Body of pancreas (tissue), 4 donors: ENCODE data around the gene CPHXL2. TPM values are rescaled to one million over a fixed set of nuclear protein-coding genes. Genes with fewer than 3 reads are reported as not detected.

Experiments used
- ATAC-seq: fragments of 150-250 bp; one replicate; pipeline ENCODE4 v1.9.1; 2016
- DNase-seq, 4 donors: peaks; one replicate each; pipeline ENCODE4 v3.0.0-alpha.2; 2019
- H3K27ac ChIP-seq, 4 donors: fragments of 200-600 bp; sonication (generic); 1 replicate in 3 of 4; 2 replicates in 1 of 4; pipeline versions ENCODE4 v1.5.1 to v1.6.1; 2016 to 2019; ENCODE audit warnings: mild to moderate bottlenecking in 1 of 4, mixed read lengths in 1 of 4, moderate library complexity in 1 of 4
- H3K27me3 ChIP-seq, 2 donors: fragments of 200-600 bp; sonication (generic); one replicate each; pipeline ENCODE4 v1.6.0; 2016; ENCODE audit warnings: mild to moderate bottlenecking in 1 of 2
- H3K36me3 ChIP-seq, 2 donors: fragments of 200-600 bp; sonication (generic); replicated peaks in 1 of 2; 2 replicates each; pipeline ENCODE4 v1.5.1; 2016; ENCODE audit warnings: low read depth in 2 of 2; ENCODE audit not compliant: insufficient read depth in 1 of 2
- H3K4me1 ChIP-seq: fragments of 200-600 bp; sonication (generic); one replicate; pipeline ENCODE4 v1.6.0; 2016
- H3K4me3 ChIP-seq, 2 donors: fragments of 200-600 bp; sonication (generic); 1 replicate in 1 of 2; 2 replicates in 1 of 2; pipeline ENCODE4 v1.5.1; 2016 to 2019
- H3K9me3 ChIP-seq, 3 donors: fragments of 200-600 bp; sonication (generic); 1 replicate in 2 of 3; 2 replicates in 1 of 3; pipeline ENCODE4 v1.5.1; 2016
- POLR2A ChIP-seq, 3 donors: fragments of 450-650 bp; IDR thresholded peaks; one replicate each; pipeline ENCODE4 v1.6.1; 2016; ENCODE audit warnings: antibody characterized with exemption in 3 of 3, mild to moderate bottlenecking in 2 of 3
- WGBS, 2 donors: methylation state at CpG; one replicate each; pipeline ENCODE4 v1.1.5; 2017; 5-methylcytosine and 5-hydroxymethylcytosine counted together
- intact Hi-C: fragments of 100-400 bp; cut with DNase I; formaldehyde crosslinking; loops from one replicate; pipeline ENCODE4 v1.15.1; 2023
- total RNA-seq, 2 donors: library from RNA; depleted of rRNA; stranded (reverse); fragments of >200 nt; gene quantifications; one replicate each; pipeline ENCODE4 v1.1.0, GENCODE V29; 2016
- TF ChIP-seq, protein P1 (sequence below), 7 experiments: fragments of 450-650 bp in 4 of 7; fragments of 200-600 bp in 3 of 7; sonication (generic) in 3 of 7; IDR thresholded peaks; one replicate each; pipeline ENCODE4 v1.5.1; 2016 to 2019; ENCODE audit warnings: antibody characterized with exemption in 7 of 7

CPHXL2 gene
- total RNA-seq, 2 donors from 2014 or later = not detected

DNA sequence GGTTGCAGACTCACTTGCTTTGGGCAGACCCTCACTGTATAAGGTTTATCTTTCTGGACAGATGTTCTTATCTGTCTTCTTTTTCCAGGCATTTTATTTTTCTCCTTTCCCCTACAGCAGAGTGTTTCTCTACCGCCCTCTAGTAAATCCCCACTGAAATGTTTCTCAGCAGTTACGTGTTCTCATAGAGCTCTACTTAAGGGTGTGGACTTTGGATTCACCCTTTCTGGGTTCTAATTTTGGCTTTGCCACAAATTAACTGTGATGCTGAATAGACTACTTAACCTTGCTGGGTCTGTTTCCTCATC, 55.7 kb downstream of the CPHXL2 start:
- WGBS, 2 donors = 10 to 50% methylated on average over 2 of the region's 2 CpGs
- DNase-seq = no peak
- H3K4me3 ChIP-seq = no peak overlapping the region
- TF ChIP-seq, protein P1, sequence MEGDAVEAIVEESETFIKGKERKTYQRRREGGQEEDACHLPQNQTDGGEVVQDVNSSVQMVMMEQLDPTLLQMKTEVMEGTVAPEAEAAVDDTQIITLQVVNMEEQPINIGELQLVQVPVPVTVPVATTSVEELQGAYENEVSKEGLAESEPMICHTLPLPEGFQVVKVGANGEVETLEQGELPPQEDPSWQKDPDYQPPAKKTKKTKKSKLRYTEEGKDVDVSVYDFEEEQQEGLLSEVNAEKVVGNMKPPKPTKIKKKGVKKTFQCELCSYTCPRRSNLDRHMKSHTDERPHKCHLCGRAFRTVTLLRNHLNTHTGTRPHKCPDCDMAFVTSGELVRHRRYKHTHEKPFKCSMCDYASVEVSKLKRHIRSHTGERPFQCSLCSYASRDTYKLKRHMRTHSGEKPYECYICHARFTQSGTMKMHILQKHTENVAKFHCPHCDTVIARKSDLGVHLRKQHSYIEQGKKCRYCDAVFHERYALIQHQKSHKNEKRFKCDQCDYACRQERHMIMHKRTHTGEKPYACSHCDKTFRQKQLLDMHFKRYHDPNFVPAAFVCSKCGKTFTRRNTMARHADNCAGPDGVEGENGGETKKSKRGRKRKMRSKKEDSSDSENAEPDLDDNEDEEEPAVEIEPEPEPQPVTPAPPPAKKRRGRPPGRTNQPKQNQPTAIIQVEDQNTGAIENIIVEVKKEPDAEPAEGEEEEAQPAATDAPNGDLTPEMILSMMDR (IDR thresholded peaks at IDR 0.05) = peak in 3 of 7 experiments; percentile 17 to 34 (median 22)
- TF ChIP-seq POLR2A (IDR thresholded peaks at IDR 0.05) = no peak
- ATAC-seq = no peak
- peaks cover 12% of the 10 kb centered on the region for H3K4me1 ChIP-seq
- intact Hi-C loops = no loop called here
- H3K9me3 ChIP-seq = no peaks in the 10 kb centered on the region
- H3K27ac ChIP-seq = no peak overlapping the region
- peaks cover 0 to 4% of the 10 kb centered on the region in 2 donors for H3K36me3 ChIP-seq
- no peaks in the 10 kb centered on the region for H3K27me3 ChIP-seq

DNA sequence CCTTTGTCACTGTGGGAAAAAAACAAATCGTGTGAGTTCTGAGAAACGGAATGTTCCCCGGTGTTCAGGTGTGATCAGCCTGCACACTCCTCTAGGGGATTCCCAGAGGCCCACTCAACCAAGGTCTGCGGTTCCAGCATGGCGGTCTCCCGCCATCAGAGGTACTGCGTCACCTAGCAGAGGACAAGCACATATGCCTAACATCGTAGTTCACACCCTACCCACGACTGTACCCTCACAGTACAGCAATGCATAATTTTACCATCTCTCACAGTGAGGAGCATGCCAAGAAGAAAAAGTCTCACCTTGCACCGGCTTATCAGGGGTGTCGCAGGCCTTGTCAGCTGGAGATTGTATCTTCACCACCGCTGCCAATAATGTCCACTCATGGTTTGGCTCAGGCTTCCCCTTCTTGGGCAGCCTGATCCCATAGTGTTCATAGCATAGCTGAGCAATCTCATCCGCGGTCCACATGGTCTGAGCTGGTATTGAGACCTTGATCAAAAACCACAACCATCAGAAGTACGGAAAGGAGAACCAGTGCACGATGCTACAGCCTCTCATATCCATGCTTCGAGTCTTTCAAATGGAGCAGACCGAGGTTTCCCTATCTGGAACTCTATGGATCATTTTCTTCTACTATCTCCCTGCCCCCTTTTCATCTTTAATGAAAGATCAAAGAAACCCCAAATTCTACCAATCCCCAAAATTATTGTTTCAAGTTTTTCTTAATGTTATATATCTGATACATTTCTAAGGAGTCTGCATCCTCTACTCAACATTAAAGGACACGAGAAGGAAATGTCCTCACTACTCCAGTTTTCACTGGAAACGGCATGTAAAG, 56.3 kb downstream of the CPHXL2 start:
- Histone ChIP-seq H3K27me3 (no peaks in the 10 kb centered on the region), H3K9me3 (no peaks in the 10 kb centered on the region), H3K4me1 (peaks cover 12% of the 10 kb centered on the region), H3K4me3 (no peak overlapping the region), H3K27ac (no peak overlapping the region), H3K36me3 (peaks cover 0 to 4% of the 10 kb centered on the region in 2 donors)
- no peak for TF ChIP-seq POLR2A (IDR thresholded peaks at IDR 0.05)
- TF ChIP-seq, protein P1 (IDR thresholded peaks at IDR 0.05) = no peak
- intact Hi-C loops = no loop called here
- ATAC-seq = no peak
- WGBS, 2 donors = 78 to 84% methylated on average over 20 of the region's 20 CpGs
- no peak for DNase-seq

GRCh38 chr16:75618780-75619179, 58.0 kb downstream of the CPHXL2 start:
- Histone ChIP-seq H3K4me3 (no peak overlapping the region), H3K9me3 (no peaks in the 10 kb centered on the region), H3K4me1 (peaks cover 12% of the 10 kb centered on the region), H3K27ac (no peak overlapping the region), H3K36me3 (peaks cover 0 to 4% of the 10 kb centered on the region in 2 donors), H3K27me3 (no peaks in the 10 kb centered on the region)
- ATAC-seq = no peak
- 95 to 97% methylated on average over 2 of the region's 2 CpGs for WGBS, 2 donors
- intact Hi-C loops = loop anchor here (5.0 kb wide), 1 partner anchor 46 kb away; no protein-coding TSS in a partner anchor
- TF ChIP-seq, protein P1 (IDR thresholded peaks at IDR 0.05) = no peak
- TF ChIP-seq POLR2A (IDR thresholded peaks at IDR 0.05) = no peak
- no peak for DNase-seq

DNA sequence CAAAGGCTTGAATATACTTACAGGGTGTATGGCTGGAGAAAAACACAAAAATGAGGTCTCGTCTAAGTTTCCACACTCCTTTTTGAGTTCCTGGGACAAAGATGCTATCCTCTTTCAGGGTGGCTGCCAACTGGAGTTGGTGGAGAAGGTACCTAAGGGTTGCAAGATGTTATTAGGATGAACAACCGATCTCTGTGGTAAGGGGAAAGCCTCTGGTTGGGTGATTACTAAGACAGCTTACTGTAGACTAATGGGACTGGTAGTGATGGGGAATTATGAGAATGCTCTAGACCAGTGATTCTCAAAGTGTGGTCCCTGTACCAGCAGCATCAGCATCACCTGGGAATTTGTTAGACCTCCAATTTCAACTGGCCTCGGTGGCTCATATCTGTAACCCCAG, 59.7 kb downstream of the CPHXL2 start:
- H3K4me3 ChIP-seq = no peak overlapping the region
- H3K4me1 ChIP-seq = peaks cover 7% of the 10 kb centered on the region
- DNase-seq (no peak), ATAC-seq (no peak)
- H3K36me3 ChIP-seq = peaks cover 0 to 4% of the 10 kb centered on the region in 2 donors
- H3K9me3 ChIP-seq = no peaks in the 10 kb centered on the region
- intact Hi-C loops = loop anchor here (5.0 kb wide), 1 partner anchor 45 kb away; no protein-coding TSS in a partner anchor
- no peaks in the 10 kb centered on the region for H3K27me3 ChIP-seq
- TF ChIP-seq, protein P1 (IDR thresholded peaks at IDR 0.05) = no peak
- H3K27ac ChIP-seq = no peak overlapping the region
- 83 to 91% methylated on average over 3 of the region's 3 CpGs for WGBS, 2 donors
